SK-N-SH (cell line): Measurements from ENCODE around the gene PRR16. TPM values are rescaled to one million over a fixed set of nuclear protein-coding genes. Genes with fewer than 3 reads are reported as not detected.

Source experiments
- CTCF ChIA-PET: fragments of 300-600, 350-600 bp; formaldehyde crosslinking; extraction: SDS; loops from one replicate; lab custom pipeline; 2021; lab: Yijun Ruan, JAX
- POLR2A ChIA-PET: fragments of 350-600 bp; sonication (Branson Sonifier 250); formaldehyde crosslinking; extraction: SDS; loops from one replicate; lab custom pipeline; 2020; ENCODE audit warnings: antibody characterized with exemption, inconsistent platforms; lab: Yijun Ruan, JAX
- DNase-seq: peaks from one replicate; pipeline ENCODE4 v3.0.0; 2012
- H2AFZ ChIP-seq: fragments of 200-600 bp; sonication (generic); 2 replicates; pipeline ENCODE4 v1.8.1; 2016; ENCODE audit warnings: antibody characterized with exemption, mild to moderate bottlenecking, low read depth
- H3F3A ChIP-seq: fragments of 200-600 bp; sonication (generic); replicated peaks from 2 replicates; pipeline ENCODE3; 2016; ENCODE audit warnings: antibody characterized with exemption, mild to moderate bottlenecking; ENCODE audit not compliant: insufficient read depth
- H3K27ac ChIP-seq, 2 experiments: fragments of 200-500 bp in 1 of 2; fragments of 200-600 bp in 1 of 2; sonication (Bioruptor generic) in 1 of 2; sonication (generic), shearing (Covaris generic) in 1 of 2; 2 replicates each; pipeline versions ENCODE4 v1.5.1 to v1.6.1; 2014 to 2016; ENCODE audit warnings: low read depth in 2 of 2, inconsistent platforms in 1 of 2, low read length in 1 of 2, mild to moderate bottlenecking in 1 of 2, mixed read lengths in 1 of 2
- H3K27me3 ChIP-seq: fragments of 200-600 bp; sonication (generic), shearing (Covaris generic); 2 replicates; pipeline ENCODE4 v1.6.1; 2016; ENCODE audit warnings: mixed run types; ENCODE audit not compliant: insufficient read depth
- H3K36me3 ChIP-seq, 2 experiments: fragments of 200-500 bp in 1 of 2; fragments of 200-600 bp in 1 of 2; sonication (Bioruptor generic) in 1 of 2; sonication (generic) in 1 of 2; replicated peaks in 1 of 2; 2 replicates each; pipeline versions ENCODE3 to v1.5.1; 2014 to 2016; ENCODE audit warnings: low read length in 1 of 2, mild to moderate bottlenecking in 1 of 2; ENCODE audit not compliant: insufficient read depth in 2 of 2, control insufficient read depth in 1 of 2
- H3K4me1 ChIP-seq, 2 experiments: fragments of 200-500 bp in 1 of 2; fragments of 200-600 bp in 1 of 2; sonication (Bioruptor generic) in 1 of 2; sonication (generic), shearing (Covaris generic) in 1 of 2; 2 replicates each; pipeline versions ENCODE4 v1.5.1 to v1.6.1; 2014 to 2016; ENCODE audit warnings: low read depth in 1 of 2, low read length in 1 of 2, mixed run types in 1 of 2; ENCODE audit not compliant: insufficient read depth in 2 of 2, control insufficient read depth in 1 of 2
- H3K4me2 ChIP-seq: fragments of 200-600 bp; sonication (generic), shearing (Covaris generic); 2 replicates; pipeline ENCODE4 v1.6.1; 2017; ENCODE audit warnings: mixed run types
- H3K4me3 ChIP-seq, 2 experiments: fragments of 200-500 bp in 1 of 2; fragments of 200-600 bp in 1 of 2; sonication (Bioruptor generic) in 1 of 2; sonication (generic), shearing (Covaris generic) in 1 of 2; 2 replicates each; pipeline versions ENCODE4 v1.5.1 to v1.8.1; 2014 to 2016; ENCODE audit warnings: low read depth in 2 of 2, inconsistent platforms in 1 of 2, low read length in 1 of 2, mild to moderate bottlenecking in 1 of 2, mixed read lengths in 1 of 2, moderate library complexity in 1 of 2
- H3K79me2 ChIP-seq: fragments of 200-600 bp; sonication (generic); 2 replicates; pipeline ENCODE4 v1.8.1; 2017; ENCODE audit warnings: mild to moderate bottlenecking; ENCODE audit not compliant: insufficient read depth
- H3K9ac ChIP-seq: fragments of 200-600 bp; sonication (generic); 2 replicates; pipeline ENCODE4 v1.6.1; 2017; ENCODE audit warnings: mixed run types
- H3K9me2 ChIP-seq: fragments of 200-600 bp; sonication (generic); 2 replicates; pipeline ENCODE4 v1.6.1; 2017; ENCODE audit warnings: mixed run types
- H3K9me3 ChIP-seq: fragments of 200-600 bp; sonication (generic); 2 replicates; pipeline ENCODE4 v1.6.1; 2017; ENCODE audit warnings: mixed run types, mild to moderate bottlenecking, moderate library complexity
- H4K20me1 ChIP-seq: fragments of 200-600 bp; sonication (generic); 2 replicates; pipeline ENCODE4 v1.6.1; 2017; ENCODE audit warnings: mild to moderate bottlenecking, mixed run types; ENCODE audit not compliant: insufficient read depth
- ELF1 ChIP-seq: IDR thresholded peaks from 2 replicates; pipeline ENCODE4 v1.4.0; 2012
- FOSL2 ChIP-seq: IDR thresholded peaks from 2 replicates; pipeline ENCODE4 v1.4.0; 2012; ENCODE audit warnings: low read depth, mild to moderate bottlenecking, moderate library complexity, borderline replicate concordance
- GATA2 ChIP-seq: sonication (generic); formaldehyde crosslinking; IDR thresholded peaks from 2 replicates; pipeline ENCODE4 v1.5.0; 2020; ENCODE audit warnings: mild to moderate bottlenecking, missing genetic modification reagents
- JUND ChIP-seq: IDR thresholded peaks from 2 replicates; pipeline ENCODE4 v1.4.0; 2012
- MXI1 ChIP-seq: IDR thresholded peaks from 2 replicates; pipeline ENCODE4 v1.6.1; 2012; ENCODE audit warnings: mild to moderate bottlenecking, low read depth, low read length, improper control_type of control experiment
- POLR2AphosphoS5 ChIP-seq: IDR thresholded peaks from 2 replicates; pipeline ENCODE4 v1.6.1; 2012; ENCODE audit warnings: low read depth, low read length
- RCOR1 ChIP-seq: fragments of 150-350 bp; IDR thresholded peaks from 2 replicates; pipeline ENCODE4 v1.6.1; 2017; ENCODE audit warnings: antibody characterized with exemption, low read length
- REST ChIP-seq: IDR thresholded peaks from 2 replicates; pipeline ENCODE4 v1.6.1; 2012; ENCODE audit warnings: mild to moderate bottlenecking, low read depth, low read length, moderate library complexity
- RFX5 ChIP-seq: IDR thresholded peaks from 2 replicates; pipeline ENCODE4 v1.6.1; 2012; ENCODE audit warnings: mild to moderate bottlenecking, improper control_type of control experiment, low read length
- SIN3A ChIP-seq: IDR thresholded peaks from 2 replicates; pipeline ENCODE4 v1.6.1; 2012; ENCODE audit warnings: low read depth, mild to moderate bottlenecking, low read length, moderate library complexity, borderline replicate concordance
- TEAD4 ChIP-seq: IDR thresholded peaks from 2 replicates; pipeline ENCODE4 v1.4.0; 2012; ENCODE audit warnings: mild to moderate bottlenecking, borderline replicate concordance; ENCODE audit not compliant: insufficient read depth
- ZBTB33 ChIP-seq: IDR thresholded peaks from 2 replicates; pipeline ENCODE4 v1.4.0; 2012; ENCODE audit warnings: low read depth, borderline replicate concordance
- WGBS: methylation state at CpG from one replicate; pipeline ENCODE4 v1.1.6; 2017; ENCODE audit warnings: low lambda C conversion rate; 5-methylcytosine and 5-hydroxymethylcytosine counted together
- polyA plus RNA-seq, 3 experiments: library from polyadenylated mRNA; depleted of rRNA; stranded (reverse); fragments of >200 nt; gene quantifications; 2 replicates each; pipeline ENCODE4 v1.2.3, GENCODE V29; 2012
- TF ChIP-seq, protein P1 (sequence below): fragments of 200-600 bp; sonication (generic); IDR thresholded peaks from 2 replicates; pipeline ENCODE4 v1.6.1; 2017; ENCODE audit warnings: antibody characterized with exemption, mild to moderate bottlenecking, moderate library complexity
- TF ChIP-seq, protein P2 (sequence below): fragments of 150-350 bp; IDR thresholded peaks from 2 replicates; pipeline ENCODE4 v1.6.1; 2017; ENCODE audit warnings: antibody characterized with exemption, low read length, low read depth, borderline replicate concordance

PRR16 gene
- polyA plus RNA-seq, 1 of the 3 experiments (the other 2 are of a cell fraction), result 26.7 TPM

DNA sequence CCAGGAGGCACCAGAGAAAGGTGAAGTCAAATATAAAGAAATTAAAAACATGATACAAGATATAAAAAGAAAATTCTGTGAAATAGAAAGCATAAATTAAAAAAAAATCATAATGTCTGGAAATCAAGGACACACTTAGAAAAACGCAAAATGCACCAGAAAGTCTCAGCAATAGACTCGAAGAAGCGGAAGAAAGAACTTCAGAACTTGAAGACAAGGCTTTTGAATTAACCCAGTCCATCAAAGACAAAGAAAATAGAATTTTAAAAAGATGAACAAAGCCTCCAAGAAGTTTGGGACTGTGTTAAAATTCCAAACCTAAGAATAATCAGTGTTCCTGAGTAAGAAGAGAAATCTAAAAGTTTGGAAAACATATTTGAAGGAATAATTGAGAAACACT is 168.3 kb downstream of the PRR16 start:
- no peaks in the 10 kb centered on the region for H3K9me3 ChIP-seq
- no peak overlapping the region for H3K9ac ChIP-seq
- H3K4me1 ChIP-seq, result no peaks in the 10 kb centered on the region; a peak in 1 of 4 replicates
- no peak overlapping the region for H3K27ac ChIP-seq
- H4K20me1 ChIP-seq, result no peaks in the 10 kb centered on the region
- H3F3A ChIP-seq, result no peaks in the 10 kb centered on the region
- H3K4me3 ChIP-seq, result no peak overlapping the region
- H3K27me3 ChIP-seq, result no peaks in the 10 kb centered on the region
- no peak for DNase-seq
- no peak overlapping the region for H2AFZ ChIP-seq
- 92% methylated on average over 3 of the region's 3 CpGs for WGBS
- TF ChIP-seq RCOR1 (no peak), TEAD4 (no peak), ZBTB33 (no peak), GATA2 (CRISPR knock-in tag) (no peak), RFX5 (no peak), SIN3A (no peak), JUND (no peak), REST (no peak), FOSL2 (no peak), ELF1 (no peak), POLR2AphosphoS5 (no peak), MXI1 (no peak)
- TF ChIP-seq, protein P1, sequence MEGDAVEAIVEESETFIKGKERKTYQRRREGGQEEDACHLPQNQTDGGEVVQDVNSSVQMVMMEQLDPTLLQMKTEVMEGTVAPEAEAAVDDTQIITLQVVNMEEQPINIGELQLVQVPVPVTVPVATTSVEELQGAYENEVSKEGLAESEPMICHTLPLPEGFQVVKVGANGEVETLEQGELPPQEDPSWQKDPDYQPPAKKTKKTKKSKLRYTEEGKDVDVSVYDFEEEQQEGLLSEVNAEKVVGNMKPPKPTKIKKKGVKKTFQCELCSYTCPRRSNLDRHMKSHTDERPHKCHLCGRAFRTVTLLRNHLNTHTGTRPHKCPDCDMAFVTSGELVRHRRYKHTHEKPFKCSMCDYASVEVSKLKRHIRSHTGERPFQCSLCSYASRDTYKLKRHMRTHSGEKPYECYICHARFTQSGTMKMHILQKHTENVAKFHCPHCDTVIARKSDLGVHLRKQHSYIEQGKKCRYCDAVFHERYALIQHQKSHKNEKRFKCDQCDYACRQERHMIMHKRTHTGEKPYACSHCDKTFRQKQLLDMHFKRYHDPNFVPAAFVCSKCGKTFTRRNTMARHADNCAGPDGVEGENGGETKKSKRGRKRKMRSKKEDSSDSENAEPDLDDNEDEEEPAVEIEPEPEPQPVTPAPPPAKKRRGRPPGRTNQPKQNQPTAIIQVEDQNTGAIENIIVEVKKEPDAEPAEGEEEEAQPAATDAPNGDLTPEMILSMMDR, result no peak
- TF ChIP-seq, protein P2, sequence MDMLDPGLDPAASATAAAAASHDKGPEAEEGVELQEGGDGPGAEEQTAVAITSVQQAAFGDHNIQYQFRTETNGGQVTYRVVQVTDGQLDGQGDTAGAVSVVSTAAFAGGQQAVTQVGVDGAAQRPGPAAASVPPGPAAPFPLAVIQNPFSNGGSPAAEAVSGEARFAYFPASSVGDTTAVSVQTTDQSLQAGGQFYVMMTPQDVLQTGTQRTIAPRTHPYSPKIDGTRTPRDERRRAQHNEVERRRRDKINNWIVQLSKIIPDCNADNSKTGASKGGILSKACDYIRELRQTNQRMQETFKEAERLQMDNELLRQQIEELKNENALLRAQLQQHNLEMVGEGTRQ, result no peak
- ChIA-PET POLR2A (no interaction called here), CTCF (no interaction called here)
- no peaks in the 10 kb centered on the region for H3K9me2 ChIP-seq
- no peak overlapping the region for H3K4me2 ChIP-seq
- peaks cover 0 to 6% of the 10 kb centered on the region in 2 experiments for H3K36me3 ChIP-seq
- no peaks in the 10 kb centered on the region for H3K79me2 ChIP-seq
